ENCODE data around the gene PTDSS2.

The PTDSS2 gene

DNA sequence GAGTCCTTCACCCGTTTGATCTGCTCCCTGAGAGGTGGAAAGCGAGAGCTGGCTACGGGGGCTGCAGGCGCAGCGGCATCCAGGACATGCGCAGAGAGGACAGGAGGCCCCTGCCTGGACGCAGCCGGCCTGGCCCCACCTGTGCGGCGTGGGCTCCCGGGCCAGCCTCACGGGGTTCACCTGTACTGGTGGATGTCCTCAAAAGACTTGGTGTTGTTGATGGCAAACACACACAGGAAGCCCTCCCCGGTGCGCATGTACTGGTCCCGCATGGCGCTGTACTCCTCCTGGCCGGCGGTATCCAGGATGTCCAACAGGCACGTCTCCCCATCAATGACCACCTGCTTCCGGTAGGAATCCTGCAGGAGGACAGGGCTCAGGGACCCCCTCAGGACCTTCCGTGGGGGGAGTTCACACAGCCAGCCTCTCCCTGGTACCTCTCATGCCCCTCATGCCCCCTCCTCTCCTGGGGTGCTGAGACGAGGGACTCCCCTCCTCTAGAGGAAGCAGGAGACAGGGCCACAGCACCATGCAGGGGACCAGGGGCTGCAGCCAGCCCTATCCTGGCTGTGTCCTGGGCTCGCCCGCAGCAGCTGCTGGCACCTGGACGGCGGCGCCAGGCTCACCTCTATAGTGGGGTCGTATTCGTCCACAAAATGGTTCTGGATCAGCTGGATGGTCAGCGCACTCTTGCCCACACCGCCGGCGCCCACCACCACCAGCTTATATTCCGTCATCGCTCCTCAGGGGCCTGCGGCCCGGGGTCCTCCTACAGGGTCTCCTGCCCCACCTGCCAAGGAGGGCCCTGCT is 83.7 kb downstream of the PTDSS2 start:
- no peak for DNase-seq

DNA sequence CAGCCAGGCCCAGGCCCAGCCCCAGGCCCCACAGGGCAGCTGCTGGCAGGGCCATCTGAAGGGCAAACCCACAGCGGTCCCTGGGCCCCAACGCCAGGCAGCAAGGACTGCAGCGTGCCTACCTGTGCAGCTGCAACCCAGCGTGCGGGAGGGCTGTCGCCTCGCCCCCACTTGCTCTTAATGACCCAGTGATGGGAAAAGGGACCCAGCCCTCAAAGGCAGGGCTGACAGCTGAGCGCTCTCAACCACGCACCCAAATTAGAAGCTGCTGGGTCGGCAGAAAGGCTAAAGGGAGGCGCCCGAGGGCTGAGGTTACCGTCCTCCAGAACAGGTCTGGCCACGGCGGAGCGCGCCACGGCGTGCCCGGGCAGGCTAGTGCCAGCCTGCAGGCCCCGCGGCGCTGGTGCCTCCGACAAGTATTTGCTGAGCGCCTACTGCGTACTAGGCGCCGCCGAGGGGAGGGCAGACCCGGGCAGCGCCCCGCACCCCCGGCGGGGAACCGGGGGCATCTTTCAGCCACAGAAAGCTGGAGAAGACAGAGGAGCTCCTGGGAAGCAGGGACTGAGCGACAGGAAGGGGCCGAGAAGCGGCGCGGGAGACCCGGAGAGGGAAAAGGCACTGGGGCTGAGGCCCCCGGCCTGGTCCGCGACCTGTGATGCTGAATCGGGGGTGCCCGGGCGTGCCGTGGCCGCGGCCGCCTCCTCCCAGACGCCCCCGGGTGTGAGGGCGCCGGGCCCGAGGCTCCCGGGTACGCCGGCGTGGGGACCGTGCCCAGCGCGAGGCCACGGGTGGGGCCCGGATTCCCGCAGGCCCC is 84.5 kb downstream of the PTDSS2 start:
- peak; percentile 8 for DNase-seq

DNA sequence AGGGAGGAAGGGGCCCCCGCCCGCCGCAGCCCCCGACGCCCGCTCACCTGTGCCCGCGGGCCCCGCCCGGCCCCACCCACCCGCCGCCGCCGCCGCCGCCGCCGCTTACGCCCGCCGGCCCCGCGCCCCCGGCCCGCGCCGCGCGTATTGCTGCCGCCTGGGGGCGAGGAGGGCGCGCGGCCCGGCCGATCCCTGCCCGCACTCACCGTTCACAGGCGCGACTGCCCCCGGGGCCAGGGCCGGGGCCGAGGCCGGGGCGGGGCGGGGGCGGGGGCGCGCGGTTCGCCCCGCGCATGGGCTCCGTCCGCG is 85.1 kb downstream of the PTDSS2 start:
- no peak for DNase-seq

DNA sequence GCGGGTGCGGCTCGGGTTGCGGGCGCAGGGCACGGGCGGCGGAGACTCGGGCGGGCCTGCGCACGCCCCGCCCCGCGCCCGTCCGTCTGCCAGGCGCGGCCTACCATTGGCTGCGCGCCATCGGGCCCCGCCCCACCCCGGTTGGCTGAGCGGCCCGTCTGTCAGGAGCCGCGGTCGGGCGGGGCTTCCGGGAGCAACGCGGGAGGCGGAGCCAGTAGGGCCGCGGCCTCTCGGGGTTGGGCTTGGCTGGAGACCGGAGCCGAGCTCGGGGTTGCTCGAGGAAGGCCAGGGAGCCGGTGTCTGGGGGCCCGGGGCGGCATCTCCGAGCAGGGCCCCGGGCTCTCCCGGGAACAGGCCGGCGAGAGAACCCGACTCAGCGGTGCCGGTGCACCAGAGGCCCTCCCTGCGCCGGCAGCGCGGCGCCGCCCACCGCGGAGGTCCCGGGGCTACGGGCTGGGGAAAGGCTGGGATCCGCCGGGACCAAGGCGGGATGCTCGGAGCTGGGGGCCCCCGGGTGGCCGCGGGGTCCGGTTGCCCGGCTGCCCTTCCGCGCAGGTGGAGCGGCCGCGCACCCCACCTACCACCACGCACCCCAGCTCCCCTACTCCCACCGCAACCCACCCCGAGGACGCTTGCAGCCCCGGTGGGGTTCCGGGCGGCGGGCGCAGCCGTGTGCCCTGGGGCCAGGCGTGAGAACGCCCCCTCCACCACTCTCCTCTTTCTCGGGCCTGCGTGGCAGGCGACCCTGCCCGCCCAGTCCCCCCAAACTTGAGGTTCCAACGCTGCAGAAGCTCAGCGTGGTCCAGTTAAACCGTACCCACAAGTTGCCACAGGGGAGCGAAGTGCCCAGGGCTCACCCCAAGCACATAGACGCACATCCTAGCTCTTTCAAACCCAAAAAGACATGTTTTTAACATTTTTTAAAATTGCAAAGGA is 85.7 kb downstream of the PTDSS2 start, which contains the start of gene HRAS:
TSS of gene HRAS (minus strand) at position 58 of the 936 bp plus-strand sequence.
- DNase-seq: peak; percentile 95

DNA sequence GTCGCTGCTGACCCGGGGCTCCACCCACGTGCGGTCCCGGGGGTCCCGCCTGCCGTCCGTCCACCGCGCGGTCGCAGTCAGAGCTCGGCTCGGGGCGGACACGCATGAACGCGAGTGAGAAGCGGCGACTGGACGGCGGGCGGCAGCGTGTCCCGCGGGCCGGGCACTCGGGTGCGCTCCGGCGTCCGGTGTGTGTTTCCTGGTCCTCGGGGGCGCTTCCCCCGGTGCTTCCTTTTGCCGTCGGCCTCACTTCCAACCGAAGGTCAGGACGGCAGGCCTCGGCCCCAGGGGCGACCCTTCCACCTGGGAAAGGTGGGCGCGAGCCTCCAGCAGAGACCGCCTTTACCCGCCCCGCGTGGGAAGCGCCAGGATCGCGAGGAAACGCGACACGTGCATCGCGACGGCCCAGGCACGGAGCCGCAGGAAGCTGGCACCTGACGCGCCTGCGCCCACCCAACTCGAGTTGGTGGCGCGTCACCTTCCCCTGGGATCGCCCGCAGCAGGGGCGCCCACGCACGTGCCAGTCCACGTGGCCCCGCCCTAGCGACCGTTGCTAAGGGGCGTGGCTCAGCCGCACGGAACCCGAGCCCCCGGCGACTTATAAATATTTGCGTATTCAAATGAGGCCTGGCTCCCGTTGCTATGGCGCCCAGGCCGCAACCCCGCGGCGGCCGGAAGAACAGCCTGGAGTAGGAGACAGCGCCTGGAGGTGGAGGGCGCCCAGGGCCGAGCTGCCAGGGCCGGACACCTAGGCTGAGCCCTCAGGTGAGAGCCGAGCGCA is 87.0 kb downstream of the PTDSS2 start, which contains the start of gene LRRC56:
TSS of gene LRRC56 (plus strand) at position 687 of the 781 bp plus-strand sequence. CDS start 3,158 bp downstream, outside the sequence.
- DNase-seq: peak; percentile 83

DNA sequence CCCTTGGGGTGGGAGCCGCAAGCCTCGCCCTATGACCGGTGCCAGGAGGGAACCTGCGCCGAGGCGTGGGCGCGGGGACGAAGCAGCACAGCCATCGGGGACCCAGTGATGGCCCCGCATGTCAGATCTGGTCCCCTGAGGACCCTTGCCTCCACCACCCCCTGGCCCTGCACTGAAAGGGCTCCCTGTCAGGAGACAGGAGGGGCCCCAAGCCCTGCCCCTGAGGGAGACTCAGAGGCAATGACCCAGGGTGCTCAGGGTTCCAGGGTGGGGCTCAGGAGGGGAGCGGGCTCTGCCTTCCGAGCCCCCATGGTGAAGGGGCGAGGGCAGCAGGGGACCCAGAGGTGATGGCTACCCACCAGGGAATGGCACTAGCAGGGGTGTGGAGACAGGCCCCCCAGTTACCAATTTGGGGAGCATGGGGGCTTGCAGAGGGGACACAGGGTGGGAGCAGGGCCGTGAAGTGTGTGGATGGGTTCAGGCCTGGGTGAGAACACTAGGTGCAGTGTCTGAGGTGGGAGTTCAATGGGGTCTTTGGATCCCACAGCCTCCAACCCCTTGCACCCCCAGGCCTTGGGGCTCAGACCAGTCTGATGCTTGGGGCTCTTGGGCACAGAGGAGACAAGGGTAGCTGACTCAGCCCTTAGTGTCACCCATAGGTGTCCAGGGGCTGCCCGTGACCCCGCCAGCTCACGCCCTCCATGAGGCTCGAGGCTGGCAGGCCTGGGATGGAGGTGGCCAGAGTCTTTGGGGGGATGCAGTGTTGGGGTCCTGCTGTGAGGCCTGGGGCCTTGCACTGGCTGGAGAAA is 87.7 kb downstream of the PTDSS2 start:
- DNase-seq: no peak

DNA sequence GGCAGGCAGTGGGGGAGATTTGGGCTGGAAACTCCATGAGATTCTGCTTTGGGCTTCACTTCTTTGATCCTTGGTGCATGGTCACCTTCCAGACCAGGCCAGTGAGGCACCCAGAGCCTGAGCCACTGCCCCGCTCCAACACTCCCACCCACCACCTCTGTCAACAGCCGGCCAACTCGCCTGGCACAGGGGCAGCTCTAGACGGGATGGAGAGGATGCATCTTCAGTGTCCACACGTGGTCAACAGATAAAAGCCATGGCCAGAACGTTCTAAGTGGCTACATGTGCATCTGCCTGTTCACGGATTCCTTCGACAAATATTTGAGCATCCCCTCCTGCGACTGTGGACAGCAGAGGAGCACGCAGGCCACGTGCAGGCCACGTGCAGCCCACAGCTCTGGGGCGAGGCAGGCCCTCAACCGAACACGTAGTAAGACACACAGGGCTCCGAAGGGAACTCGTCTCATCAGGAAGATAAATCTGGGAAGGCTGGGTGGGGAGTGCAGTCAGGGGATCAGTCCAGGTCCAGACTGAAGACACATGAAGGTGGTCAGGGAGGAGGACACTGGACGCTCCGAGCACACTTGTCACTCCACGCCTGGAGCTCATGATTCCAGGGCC is 88.5 kb downstream of the PTDSS2 start:
- DNase-seq: no peak

DNA sequence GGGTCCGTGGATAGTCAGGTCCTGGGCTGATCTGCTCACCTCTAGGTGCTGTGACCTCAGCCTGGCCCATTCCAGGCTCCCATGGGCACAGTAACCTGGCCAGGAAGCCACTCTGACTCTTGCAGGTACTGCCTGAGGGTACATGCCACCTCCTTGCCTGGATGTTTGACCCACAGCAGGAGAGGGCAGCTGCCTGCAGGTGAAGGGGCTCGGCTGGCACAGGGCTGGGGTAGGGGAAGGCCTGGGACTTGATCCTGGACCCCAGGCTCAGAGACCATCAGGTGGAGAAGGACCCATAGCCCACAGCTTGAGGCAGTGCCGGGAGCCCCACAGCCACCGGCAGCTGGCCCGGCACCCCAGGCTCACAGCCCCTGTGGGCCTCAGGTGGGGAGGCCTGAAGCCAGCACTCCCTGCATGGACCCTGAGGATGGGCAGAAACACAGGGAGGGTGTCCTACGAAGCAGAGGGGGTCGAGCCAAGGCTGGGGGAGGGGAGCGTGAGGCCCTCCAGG is 89.9 kb downstream of the PTDSS2 start:
- no peak for DNase-seq

Measured in activated effector memory CD4-positive, alpha-beta T cell treated with Interleukin-2 at 50 U/mL for 16 hours (primary cell).